GM21367 (cell line): ENCODE results near the gene ITGAX.

Experiments used
- ATAC-seq: cut with Tn5 transposase; IDR thresholded peaks from one replicate; pipeline ENCODE4 v1.9.1; 2021; ENCODE audit not compliant: unreplicated experiment

Gene ITGAX

GRCh38 chr16:31430380-31431052 is 75.5 kb downstream of the ITGAX start:
- ATAC-seq: no peak
